Stimulated activated CD4-positive, alpha-beta T cell treated with anti-CD3 and anti-CD28 coated beads, Interleukin-15, amount 100 ng/mL, for 48 hours (primary cell): ENCODE measurements around the gene HMGCS1.
"Not testable (repeated sequence)": the region's sequence is repeated elsewhere in the genome, so short reads cannot be mapped to it uniquely, and the experiment has no call there.

ENCODE experiments used
- DNase-seq, 2 donors: peaks; one replicate each; pipeline ENCODE4 v3.0.0-alpha.2; 2020; ENCODE audit warnings: low read depth in 2 of 2

The HMGCS1 gene

GRCh38 chr5:43274435-43275114, 38.6 kb downstream of the HMGCS1 start:
- DNase-seq = no peak

GRCh38 chr5:43273552-43273951, 39.7 kb downstream of the HMGCS1 start:
- DNase-seq = no peak

- DNase-seq = no peak
These were observed 42.6 kb downstream of the HMGCS1 start for GRCh38 chr5:43270645-43271044.

DNA sequence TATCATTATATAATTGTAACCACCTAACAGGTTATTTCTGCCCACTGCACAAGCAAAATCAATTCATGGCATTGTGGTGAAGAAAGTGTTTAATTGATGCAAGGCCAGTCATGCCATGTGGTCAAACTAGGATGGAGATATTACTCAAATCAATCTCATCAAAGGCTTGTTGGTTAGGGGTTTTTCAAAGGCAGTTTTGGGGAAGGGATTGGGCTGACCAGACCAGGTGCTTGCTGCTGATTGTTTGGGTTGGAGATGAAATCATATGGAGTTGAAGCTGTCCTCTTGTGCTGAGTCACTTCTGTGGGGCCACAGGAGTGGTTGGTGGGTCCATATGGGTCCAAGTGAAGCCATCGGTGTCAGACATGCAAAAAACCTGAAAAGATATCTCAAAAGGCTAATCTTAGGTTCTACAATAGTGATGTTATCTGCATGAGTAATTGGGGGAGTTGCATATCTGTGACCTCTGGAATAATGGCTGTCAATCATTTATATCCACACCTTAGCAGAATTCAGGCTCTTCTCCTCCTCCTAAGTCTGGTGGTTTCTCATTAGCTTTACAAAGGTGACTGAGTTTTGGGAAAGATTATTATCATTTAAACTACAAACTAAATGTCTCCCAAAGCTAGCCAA, 44.9 kb downstream of the HMGCS1 start:
- DNase-seq = no peak

GRCh38 chr5:43262269-43262668, 50.9 kb downstream of the HMGCS1 start:
- DNase-seq = not testable (repeated sequence)

- no peak for DNase-seq
These were observed 55.1 kb downstream of the HMGCS1 start for GRCh38 chr5:43258116-43258515.

DNA sequence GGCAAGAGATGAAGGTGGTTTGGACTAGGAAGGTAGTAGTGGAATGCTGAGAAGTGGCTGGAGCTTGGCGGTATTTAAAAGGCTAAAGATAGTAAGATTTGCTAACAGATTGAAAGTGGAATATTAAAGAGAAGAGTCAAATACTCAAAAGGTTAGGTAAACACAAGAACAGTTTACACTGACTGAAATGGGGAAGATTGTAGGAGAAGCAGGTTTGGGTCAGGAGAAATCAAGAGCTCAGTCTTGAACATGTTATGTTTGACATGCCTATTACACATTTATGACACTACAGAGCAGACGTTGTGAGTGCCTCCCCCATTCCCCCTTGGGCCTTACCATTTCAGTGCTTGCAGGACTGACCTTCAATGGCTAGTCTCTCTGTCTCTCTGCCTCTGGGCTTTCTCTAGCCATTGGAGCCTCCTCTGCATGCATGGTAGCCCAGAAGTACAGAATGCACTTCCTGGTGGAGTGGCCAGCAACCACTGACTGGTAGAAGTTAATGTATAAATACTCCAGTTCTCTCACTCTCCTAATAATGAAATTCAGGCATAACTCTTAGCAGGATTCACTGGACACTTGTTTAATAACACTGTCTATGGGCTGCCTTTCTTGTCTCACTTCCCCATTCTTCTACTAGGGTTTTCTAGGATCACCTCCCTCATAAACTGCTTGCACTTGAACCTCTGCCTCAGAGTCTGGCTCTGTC, 56.8 kb downstream of the HMGCS1 start:
- DNase-seq = no peak

GRCh38 chr5:43255704-43256103, 57.5 kb downstream of the HMGCS1 start:
- DNase-seq = no peak

DNA sequence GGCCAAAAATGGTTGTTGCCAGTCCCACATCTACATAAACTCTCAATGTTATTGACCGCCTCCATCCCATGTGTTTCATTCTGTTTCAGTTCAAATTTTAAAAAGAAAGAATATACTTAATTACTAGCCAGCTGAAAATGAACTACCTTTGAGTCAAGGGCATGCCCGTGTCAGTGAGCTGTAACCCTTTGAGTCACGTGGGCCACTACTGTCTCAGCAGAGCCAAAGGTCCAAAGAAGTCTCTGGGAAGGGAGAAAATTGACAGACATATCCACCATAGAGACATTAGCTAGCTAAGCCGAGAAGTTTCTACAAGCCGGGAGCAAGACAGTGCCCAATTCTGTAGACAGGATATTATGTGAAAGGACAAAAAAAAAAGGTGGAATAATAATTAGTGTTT, 61.5 kb downstream of the HMGCS1 start:
- DNase-seq = no peak

DNA sequence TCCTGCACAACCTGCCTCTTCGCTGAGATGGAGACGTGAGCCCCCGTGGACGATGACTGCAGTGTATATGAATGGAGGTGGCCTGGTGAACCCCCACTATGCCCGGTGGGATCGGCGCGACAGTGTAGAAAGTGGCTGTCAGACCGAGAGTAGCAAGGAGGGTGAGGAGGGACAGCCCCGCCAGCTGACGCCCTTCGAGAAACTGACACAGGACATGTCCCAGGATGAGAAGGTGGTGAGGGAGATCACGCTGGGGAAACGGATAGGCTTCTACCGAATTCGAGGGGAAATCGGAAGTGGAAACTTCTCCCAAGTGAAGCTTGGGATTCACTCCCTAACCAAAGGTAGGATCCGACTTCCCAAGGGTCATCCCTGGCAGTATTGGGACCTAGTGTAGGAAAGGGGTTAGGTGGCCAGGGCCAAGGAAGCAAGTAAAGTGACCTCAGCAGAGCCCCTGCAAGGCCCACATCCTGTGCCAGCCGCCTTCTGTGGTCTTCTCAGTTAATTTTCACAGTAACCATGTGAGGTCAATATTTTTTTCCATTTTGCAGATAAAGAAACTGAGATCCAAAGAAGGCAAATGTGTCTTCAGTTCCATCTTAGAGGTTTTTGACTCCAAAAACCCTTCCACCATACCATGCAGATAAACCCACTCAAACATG, 67.4 kb downstream of the HMGCS1 start:
- no peak for DNase-seq

DNA sequence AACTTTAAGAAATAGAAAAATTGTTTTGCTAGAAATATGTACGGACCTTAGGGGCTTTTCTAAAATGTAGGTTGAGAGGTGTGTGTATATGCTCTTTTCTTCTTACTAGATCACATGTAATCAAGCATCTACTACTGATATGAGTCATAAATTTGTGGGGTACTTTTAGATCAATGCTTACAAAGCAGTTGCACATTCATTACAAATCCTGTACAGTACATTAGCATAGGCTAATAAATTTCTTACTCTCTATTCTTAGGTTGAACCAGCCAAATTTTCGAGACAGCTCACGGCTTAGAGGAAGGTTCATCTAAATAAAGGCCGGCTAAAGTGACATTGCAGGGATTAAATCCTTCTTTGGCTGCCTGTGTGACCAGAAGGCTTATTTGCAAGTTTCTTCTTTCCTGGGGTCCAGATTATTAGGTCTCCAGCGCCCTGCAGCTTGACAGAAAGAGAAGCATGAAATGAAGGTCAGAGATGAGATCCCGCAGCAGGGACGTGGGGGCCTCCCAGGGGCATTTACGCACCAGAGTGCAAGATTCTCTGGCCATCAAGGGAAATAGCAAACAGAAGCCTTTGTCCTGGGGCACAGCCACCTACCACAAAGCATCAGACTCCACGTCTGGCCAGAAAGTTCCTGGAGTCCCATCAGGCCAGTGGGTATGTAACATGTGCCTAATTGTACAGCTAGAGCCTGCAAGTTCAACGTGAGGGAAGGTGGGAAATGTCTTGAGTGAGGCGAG, 68.2 kb downstream of the HMGCS1 start:
- no peak for DNase-seq

DNA sequence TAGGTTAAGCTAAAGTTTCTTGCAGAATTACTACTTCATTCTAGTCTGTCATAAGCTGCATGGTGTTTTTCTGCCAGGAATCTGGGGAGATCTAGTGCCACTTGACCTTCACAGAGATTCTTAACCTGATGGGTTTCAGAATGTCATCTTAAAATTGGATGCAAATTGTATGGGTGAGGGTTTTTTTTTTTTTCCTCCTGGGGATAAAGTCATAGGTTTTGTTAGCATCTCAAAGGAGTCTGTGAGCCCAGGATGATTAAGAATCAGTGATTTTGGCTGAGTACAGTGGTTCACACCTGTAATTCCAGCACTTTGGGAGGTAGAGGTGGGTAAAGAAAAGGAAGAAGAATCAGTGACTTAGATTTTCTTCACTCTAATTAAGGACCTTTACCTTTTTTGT, 69.9 kb downstream of the HMGCS1 start:
- DNase-seq = no peak

- no peak for DNase-seq
These were observed 71.0 kb downstream of the HMGCS1 start for GRCh38 chr5:43242196-43242595.
